HL-60/S4 (cell line): ENCODE measurements around the gene TINAG.

Source experiments
- in situ Hi-C: fragments of 300-500 bp; cut with MboI; formaldehyde crosslinking; loops from 2 replicates; pipeline ENCODE4 v1.14.3; 2022; ENCODE audit warnings: low sequenced_read_pairs

Gene TINAG

DNA sequence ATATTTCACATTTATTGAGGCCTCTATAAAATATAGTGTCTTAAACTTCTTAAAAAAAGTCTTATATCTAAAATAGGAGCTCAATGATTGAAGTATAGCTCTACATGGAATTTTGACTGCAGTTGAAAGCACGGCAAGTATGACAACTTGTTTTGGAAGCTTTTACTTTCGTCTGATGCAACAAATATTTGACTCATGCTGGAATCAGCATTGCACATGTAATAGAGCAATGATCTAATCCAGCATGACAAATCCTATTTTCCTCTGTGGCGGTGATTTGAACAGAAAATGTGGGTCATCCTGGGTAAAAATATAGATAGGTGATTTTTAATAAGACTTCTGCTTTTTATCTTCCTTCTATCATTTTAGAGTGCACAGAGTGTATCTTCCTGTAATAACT lies 111.6 kb downstream of the TINAG start:
- in situ Hi-C loops = no loop called here

DNA sequence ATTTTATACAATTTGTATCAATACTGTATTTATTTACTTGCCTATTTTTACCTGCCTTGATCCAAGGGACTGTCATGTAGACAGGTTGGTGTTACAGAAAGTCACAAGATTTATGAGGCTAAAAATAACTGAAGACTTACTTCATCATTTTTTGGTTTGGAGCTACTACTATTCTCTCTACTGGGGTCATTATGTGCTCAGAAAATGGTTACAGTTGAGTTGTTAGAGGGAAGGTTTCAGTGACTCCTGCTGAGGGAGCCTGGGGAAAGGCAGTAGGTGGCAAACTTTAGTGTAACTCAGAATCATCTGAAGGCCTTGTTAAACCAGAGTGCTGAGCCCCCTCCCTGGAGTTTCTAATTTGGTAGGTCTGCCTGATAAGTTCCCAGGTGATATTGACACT lies 118.8 kb downstream of the TINAG start:
- in situ Hi-C loops = no loop called here

DNA sequence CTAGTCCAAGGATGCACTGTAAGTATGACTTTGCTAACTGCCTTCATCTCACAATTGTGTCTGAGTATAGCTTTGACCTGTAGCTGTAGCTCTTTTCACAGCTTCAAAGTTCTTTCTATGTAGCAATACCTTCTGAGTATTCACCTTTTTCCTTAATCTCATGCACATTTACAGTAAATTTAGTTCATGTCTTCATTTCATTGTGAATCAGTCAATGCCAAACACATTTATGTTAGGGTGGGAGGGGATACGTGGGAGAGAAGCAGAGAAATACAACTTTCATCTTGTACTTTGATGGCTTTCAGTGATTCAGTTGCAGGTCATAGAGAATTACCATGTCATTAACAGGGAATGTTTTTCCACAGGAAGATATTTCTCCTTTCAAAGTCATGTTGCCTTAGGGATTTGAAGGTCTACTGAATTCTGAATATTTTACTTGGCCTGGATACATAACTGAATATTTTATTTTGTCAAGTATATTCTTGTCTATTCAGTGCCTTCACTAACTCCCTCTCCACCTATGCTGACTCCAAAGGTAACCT lies 119.2 kb downstream of the TINAG start:
- in situ Hi-C loops = no loop called here

DNA sequence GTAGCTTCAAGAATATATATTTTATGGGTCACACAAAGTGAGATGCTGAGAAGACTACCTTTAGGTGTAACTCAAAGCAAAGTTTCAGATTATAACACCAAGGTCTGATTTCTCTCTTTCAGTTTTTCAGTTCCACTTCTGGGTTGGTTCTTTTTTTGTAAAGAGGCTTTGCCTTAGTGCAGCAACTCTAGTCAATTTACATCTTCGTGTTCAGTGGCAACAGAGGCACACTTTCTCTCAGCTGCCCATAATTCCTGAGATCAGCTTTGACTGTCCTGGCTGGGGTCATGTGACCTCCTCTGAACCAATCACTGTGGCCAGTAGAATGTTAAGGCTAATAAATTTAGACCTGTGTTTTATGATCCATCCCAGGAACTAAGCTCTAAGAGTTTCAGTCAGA lies 120.2 kb downstream of the TINAG start:
- in situ Hi-C loops = no loop called here

DNA sequence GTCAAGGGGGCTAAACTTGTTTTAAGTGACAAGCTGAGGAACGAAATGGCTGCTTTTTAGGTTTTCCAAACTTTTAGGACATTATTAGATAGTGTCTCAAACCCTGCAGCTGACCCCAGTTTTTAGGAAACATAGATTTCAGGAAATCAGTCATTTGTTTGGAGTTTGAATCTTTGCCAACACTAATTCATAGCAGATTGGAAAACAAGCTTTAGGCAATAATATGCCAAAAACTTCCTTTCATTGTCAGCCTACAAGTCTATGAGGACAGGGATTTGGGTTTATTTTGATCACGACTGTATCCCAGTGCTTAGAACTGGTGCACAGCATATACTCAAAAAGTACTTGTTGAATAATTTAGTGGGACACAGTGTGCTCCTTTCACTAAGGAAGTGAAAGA lies 123.2 kb downstream of the TINAG start:
- in situ Hi-C loops = no loop called here
